Measurements from ENCODE around the gene NOX3.

DNA sequence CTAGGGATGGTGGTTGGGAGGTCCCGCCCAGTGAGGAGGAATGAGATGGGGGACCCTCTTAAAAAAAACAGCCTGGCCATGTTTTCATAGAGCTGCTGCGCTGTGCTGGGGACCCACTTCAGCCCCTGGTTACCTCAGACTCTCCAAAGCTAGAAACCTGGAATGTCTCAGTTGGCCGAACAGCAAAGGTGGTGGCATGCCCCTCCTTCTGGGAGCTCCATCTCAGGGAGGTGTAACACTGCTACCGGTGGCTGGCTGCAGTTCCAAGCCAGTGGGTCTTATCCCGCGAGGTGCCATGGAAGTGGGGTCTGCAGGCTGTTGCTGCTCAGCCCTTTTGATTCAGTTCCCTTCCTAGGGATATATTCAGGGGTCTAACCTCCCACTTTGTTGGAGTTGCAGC lies 105.7 kb downstream of the NOX3 start:
- TF ChIP-seq ARNTL (CRISPR knock-in tag; IDR thresholded peaks at IDR 0.05; ENCODE audit: borderline replicate concordance, low read depth) (no peak), ZNF565 (CRISPR knock-in tag; conservative IDR thresholded peaks at IDR 0.05; ENCODE audit: low read depth) (no peak), RARB (CRISPR knock-in tag; IDR thresholded peaks at IDR 0.05) (no peak), ZFP3 (CRISPR knock-in tag; IDR thresholded peaks at IDR 0.05) (no peak), OSR1 (CRISPR knock-in tag; IDR thresholded peaks at IDR 0.05) (no peak), ZFP30 (CRISPR knock-in tag; IDR thresholded peaks at IDR 0.05) (no peak), ZNF70 (CRISPR knock-in tag; IDR thresholded peaks at IDR 0.05) (no peak), PPARA (CRISPR knock-in tag; IDR thresholded peaks at IDR 0.05; ENCODE audit: borderline replicate concordance) (no peak), TOX (CRISPR knock-in tag; IDR thresholded peaks at IDR 0.05; ENCODE audit: borderline replicate concordance) (no peak), CSDC2 (CRISPR knock-in tag; IDR thresholded peaks at IDR 0.05) (no peak), ZC3H10 (CRISPR knock-in tag; IDR thresholded peaks at IDR 0.05) (no peak)
- TF ChIP-seq, protein P1, sequence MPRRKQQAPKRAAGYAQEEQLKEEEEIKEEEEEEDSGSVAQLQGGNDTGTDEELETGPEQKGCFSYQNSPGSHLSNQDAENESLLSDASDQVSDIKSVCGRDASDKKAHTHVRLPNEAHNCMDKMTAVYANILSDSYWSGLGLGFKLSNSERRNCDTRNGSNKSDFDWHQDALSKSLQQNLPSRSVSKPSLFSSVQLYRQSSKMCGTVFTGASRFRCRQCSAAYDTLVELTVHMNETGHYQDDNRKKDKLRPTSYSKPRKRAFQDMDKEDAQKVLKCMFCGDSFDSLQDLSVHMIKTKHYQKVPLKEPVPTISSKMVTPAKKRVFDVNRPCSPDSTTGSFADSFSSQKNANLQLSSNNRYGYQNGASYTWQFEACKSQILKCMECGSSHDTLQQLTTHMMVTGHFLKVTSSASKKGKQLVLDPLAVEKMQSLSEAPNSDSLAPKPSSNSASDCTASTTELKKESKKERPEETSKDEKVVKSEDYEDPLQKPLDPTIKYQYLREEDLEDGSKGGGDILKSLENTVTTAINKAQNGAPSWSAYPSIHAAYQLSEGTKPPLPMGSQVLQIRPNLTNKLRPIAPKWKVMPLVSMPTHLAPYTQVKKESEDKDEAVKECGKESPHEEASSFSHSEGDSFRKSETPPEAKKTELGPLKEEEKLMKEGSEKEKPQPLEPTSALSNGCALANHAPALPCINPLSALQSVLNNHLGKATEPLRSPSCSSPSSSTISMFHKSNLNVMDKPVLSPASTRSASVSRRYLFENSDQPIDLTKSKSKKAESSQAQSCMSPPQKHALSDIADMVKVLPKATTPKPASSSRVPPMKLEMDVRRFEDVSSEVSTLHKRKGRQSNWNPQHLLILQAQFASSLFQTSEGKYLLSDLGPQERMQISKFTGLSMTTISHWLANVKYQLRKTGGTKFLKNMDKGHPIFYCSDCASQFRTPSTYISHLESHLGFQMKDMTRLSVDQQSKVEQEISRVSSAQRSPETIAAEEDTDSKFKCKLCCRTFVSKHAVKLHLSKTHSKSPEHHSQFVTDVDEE (CRISPR knock-in tag; IDR thresholded peaks at IDR 0.05): no peak
- TF ChIP-seq, protein P2, sequence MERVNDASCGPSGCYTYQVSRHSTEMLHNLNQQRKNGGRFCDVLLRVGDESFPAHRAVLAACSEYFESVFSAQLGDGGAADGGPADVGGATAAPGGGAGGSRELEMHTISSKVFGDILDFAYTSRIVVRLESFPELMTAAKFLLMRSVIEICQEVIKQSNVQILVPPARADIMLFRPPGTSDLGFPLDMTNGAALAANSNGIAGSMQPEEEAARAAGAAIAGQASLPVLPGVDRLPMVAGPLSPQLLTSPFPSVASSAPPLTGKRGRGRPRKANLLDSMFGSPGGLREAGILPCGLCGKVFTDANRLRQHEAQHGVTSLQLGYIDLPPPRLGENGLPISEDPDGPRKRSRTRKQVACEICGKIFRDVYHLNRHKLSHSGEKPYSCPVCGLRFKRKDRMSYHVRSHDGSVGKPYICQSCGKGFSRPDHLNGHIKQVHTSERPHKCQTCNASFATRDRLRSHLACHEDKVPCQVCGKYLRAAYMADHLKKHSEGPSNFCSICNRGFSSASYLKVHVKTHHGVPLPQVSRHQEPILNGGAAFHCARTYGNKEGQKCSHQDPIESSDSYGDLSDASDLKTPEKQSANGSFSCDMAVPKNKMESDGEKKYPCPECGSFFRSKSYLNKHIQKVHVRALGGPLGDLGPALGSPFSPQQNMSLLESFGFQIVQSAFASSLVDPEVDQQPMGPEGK (CRISPR knock-in tag; IDR thresholded peaks at IDR 0.05; ENCODE audit: borderline replicate concordance): no peak
- TF ChIP-seq, protein P3, sequence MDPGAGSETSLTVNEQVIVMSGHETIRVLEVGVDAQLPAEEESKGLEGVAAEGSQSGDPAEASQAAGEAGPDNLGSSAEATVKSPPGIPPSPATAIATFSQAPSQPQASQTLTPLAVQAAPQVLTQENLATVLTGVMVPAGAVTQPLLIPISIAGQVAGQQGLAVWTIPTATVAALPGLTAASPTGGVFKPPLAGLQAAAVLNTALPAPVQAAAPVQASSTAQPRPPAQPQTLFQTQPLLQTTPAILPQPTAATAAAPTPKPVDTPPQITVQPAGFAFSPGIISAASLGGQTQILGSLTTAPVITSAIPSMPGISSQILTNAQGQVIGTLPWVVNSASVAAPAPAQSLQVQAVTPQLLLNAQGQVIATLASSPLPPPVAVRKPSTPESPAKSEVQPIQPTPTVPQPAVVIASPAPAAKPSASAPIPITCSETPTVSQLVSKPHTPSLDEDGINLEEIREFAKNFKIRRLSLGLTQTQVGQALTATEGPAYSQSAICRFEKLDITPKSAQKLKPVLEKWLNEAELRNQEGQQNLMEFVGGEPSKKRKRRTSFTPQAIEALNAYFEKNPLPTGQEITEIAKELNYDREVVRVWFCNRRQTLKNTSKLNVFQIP (CRISPR knock-in tag; IDR thresholded peaks at IDR 0.05; ENCODE audit: borderline replicate concordance, low read depth): no peak

Data from SK-N-SH treated with all-trans-retinoic acid at 6 μM for 48 hours (cell line).